HG02970 (cell line): Measurements from ENCODE around the gene ST6GAL1.

ENCODE experiments used
- ATAC-seq: cut with Tn5 transposase; IDR thresholded peaks from one replicate; pipeline ENCODE4 v1.9.1; 2021; ENCODE audit warnings: mild to moderate bottlenecking, moderate library complexity, moderate number of reproducible peaks; ENCODE audit not compliant: unreplicated experiment, low FRiP score

ST6GAL1 gene

DNA sequence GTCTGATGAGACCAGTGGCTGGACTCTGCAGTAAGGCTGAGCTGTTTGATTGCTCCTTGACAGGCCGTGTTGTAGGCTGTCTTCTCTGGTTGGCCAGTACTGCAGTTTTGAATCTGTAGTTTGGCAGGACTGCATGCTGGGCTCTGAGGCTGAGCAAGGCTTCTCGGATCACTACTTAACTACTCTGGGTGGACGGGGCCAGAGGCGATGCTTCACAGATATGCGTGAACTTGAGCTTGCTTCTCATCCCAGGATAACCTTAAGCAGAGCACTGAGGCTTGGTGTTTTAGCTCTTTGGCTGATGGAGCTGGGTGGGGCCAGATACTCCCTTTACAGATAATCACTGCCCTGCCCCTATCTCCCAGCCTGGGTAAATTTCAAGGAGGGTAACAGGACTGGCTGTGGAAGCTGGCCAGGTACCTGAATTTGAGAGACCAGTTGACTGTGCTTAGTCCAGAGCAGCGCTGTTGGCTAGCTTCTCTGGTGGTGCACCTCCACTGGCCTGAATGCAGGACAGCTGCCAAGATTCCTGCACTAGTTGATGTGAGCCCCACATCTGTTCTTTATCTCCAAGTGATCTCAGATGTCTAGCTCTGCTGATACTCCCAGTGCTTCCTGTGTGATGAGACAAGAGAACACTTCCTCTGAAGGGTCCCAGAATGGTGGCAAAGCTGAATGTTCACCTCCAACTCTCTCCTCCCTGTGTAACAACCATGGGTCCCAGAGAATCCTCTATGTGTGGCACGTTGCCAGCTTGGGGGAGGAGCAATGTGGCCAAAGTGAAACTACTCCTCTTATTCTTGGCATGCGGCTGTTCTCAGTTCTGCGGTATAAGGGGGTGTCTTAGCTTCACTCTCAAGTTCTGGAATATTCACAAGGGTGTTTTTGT is 171.1 kb downstream of the ST6GAL1 start:
- no peak for ATAC-seq

DNA sequence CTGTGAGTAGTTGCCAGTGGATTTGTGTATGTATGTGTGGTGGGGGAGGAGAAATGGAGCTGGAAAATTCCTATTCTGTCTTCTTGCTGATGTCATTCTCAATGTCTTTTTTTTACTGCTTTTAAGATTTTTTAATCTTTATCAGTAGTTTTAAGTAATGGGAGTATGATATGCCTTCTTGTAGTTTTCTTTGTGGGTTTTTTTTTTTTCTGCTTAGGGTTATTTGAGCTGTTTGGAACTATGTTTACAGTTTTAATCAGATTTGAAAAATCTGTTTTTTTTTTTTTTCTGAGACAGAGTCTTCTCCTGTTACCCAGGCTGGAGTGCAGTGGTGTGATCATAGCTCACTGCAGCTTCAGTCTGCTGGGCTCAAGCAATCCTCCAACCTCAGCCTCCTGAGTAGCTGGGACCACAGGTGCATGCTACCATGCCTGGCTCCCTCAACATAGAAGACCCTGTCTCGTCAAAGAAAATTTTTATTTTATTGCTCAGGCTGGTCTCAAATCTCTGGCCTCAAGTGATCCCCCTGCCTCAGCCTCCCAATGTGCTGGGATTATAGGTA is 171.8 kb downstream of the ST6GAL1 start:
- no peak for ATAC-seq

DNA sequence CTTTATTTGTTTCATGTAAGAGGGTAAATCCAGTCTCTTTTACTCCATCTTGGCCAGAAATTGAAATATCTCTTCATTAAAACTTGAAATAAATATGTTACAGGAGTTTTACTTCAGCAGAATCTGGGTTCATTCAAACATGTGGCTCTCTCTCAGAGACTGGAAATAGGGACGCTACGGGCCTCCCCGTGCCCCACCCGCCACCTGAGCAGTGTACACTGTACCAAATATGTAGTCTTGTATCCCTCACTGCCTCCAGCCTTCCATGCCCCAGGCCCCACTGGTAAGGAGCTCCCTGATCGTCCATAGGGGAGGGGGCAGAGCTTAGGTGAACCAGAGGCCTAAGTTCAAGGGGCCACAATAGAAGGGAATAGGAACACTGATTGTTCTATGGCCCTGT is 172.9 kb downstream of the ST6GAL1 start:
- no peak for ATAC-seq

DNA sequence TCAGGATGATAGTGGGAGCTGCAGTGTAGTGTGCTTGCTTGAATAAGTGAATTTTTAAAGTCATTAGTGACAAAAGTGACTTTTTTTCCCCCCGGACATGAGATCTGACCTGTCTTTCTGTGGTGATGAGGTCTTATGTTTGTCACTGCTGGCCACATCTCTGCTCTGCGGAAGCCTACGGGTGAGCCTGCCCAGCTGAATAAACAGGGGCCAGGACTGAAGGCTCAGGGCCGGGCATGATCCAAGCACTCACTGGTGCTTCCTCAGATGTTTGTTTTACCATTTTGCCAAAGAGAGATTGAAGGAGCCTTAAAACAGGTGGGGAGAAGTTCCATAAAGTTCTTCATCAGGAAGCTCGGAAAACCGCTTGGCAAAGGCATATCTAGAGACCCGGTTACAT is 174.0 kb downstream of the ST6GAL1 start:
- ATAC-seq: no peak

DNA sequence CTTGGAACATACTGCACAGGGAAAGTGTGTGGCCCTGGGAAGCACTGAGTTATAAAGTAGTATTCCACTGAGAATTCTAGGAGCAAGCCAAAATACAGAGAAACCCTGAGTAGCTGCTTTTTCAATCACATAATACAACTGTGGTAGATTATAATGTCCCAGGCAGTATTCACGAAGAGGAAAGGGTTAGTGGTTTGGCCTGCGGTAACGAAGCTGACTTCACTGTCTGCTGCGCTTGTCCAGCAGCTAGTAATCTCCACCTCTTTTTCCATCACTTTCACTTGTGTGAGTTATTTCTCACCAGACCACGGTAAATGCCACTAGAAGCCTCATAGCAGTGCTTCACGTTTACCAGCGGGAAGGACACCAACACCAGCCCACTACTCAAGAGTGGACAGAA is 174.6 kb downstream of the ST6GAL1 start:
- no peak for ATAC-seq

DNA sequence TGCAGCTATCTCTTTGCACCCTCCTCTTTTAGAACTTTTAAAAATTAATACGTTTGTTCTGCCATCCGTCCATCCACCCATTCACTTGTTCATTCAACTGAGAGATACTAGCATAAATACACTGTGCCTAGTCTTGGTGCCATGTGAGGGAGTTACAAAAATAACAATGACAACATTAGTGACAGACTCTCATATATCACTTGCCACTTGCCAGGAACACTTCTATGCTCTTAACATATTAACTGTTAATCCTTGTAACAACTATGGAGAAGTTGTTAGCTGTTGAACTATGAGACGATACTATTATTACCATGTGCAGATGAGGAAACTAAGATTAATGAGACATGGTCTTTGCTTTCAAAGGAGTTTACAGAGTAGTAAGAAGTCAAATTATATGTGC is 175.4 kb downstream of the ST6GAL1 start:
- ATAC-seq: no peak

DNA sequence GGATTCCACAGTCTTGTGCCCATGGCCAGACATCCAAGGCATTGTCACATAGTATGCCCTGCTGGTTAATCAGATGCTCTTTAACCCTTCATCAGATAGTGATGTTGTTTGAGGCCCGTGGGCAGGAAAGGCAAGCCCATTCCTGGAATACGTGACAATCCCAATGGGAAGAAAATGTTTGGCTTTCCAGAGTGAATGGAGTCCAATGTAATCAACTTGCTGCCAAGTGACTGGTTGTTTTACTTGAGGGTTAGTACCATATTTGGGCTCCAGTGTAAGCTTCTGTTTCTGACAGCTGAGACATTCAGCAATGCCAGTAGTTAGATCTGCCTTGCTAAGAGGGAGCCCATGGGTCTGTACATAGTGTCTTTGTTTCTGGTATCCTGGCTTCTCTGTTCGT is 177.7 kb downstream of the ST6GAL1 start:
- ATAC-seq: no peak

DNA sequence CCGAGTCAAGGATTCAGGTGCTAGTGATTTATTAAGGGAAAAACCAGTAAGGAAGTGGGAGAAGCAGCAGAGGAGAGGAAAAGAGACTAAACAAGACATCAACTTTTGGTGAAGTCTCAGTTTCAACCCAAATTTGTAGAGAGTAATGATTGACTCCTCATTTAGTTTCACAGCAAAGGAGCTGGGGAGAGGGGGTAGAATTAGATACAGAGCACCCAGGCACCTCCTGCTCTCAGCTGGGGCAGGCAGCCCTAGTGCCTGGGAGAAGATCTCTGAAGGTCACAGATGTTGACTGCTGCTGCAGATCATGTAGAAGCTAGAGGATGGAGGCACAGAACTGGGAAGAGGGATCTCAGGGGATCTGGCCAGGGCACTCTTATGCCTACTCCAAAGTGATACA is 179.8 kb downstream of the ST6GAL1 start:
- ATAC-seq: no peak

DNA sequence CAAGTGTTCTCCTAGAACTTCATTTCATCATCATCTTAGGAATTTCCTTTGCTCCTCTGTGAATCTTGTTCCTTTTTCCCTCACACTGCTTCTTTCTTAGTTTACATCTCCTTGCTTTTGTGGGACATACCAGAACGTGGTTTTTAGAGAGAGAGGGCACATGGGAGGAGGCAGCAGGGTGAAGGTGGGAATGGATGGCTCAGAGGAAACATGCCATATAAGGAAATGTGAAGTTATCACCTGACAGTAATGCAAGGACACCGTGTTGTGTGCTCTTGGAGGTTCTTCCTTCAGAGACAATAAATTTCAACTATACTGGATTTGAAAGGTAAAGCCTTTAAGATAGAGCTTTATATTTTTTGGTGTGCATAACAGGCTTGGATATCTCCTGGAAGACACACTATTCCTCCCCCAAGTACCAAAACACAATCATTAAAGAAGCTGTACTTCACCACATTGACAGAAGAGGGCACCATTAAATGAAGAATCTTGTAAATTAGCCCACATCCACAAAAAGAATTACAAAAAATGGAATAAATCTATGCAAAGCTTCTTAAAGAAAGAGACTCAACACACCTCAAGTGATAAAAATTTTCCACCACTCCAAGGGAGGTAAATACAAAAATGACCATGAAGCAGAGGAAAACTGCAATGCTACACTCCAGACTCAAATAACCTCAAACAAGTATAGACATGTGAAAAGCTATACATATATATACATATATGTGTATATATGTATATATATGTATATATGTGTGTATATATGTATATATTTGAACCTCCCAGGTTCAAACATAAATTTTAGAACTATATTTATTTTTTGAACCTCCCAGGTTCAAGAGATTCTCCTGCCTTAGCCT is 182.8 kb downstream of the ST6GAL1 start:
- no peak for ATAC-seq

DNA sequence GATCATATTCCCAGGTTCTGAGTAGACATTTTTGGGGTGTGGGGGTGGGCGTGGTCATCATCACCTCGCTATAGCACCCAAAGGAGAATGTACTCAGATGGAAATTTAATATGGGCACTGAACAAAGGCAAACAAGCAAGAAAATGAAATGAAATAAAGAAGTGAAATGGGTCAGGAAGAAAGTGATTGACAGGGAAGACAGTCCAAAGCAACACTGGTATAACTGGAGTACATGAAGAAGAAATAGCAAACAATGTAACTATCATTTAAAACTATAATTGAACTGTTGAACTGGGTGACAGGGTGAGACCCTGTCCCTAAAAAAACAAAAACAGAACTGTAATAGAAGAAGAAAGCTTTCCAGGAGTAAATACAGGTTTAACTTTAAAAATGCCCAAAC is 184.2 kb downstream of the ST6GAL1 start:
- ATAC-seq: no peak

DNA sequence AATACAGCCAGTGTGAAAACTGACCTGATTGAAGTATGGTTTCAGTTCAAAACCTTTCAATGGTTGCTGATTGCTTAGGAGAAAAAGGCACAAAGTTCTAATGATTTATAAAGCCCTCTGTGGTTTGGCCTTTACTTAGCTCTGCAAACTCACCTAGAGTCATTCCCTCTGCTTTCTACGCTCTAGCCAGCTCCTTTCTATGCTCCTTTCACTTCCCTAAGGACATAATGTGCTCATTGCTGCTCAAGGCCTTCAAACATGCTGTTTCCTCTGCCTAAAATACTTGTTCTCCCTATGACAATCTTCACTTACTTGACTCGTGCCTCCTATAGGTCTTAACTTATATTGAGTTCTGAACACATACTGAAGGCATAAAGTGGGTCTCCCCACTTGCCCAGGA is 190.0 kb downstream of the ST6GAL1 start:
- no peak for ATAC-seq

DNA sequence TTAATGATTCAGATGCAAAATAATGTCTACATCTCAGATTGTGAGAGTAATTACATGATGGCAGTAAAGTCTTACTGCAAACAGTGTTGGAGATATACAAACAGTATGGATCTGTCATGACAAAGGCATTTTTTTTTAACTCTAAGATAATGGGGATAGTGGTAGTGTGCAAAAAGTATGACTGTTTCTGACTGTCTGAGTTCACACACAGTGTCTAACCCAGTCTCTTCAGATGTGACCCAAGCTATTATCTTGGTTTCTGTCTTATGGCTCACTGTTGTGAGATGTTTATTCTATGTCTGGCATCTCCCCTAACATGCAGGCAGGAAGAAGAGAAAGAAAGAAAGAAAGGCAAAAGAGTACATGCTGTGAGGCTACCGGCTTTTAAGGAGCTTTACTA is 191.9 kb downstream of the ST6GAL1 start:
- no peak for ATAC-seq

DNA sequence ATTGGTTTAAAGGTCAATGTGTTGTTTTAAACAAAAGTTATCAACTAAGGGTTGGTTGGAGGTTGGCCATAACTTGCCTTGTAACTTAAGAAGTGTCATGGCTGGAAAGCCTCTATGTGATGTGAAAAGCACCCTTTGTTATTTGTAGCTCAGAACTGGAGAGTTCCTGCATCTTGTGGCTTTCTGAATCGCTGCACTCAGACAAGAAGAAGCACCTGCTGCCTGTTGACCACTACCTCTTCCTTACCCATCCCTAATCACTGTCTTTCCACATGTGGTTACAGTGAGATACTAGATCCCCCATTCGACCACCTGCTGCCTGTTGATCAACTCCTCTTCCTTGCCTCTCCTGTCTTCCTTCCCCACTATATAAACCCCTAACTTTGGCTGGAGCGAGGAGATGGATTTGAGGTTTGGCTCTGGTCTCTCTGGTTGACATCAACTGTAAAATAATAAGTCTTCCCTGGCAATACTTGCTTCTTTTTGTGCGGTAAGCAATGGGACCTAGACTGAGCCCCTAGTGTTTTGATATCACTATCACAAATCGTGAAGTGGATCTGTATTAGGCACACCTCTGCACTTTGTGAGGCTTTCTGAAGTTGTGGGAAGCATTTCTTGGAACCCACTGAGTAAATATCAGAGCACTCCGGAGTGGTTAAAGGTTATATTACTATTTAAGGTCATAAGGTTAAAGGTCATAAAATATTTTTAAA is 195.1 kb downstream of the ST6GAL1 start:
- no peak for ATAC-seq
